Measurements from ENCODE around the gene MYO5B.

The MYO5B gene

DNA sequence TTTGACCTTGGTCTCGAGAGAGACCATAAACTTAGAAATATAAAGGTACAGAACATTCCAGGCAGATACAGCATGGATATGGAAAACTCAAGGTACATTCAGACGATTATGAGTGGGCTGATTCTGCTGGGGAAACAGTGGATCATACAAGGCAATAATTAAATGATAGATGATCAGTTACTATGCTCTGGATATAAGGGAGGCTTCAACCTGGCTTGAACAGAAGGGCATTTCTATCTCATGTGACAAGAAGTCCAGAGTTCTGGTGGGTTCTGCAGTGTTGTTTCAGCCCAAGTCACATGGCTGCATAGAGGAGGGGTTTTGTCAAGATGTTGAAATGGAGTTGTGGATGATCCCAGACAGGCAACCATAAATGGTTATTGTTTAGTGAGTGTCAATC is 23.5 kb downstream of the MYO5B start:
- TF ChIP-seq, protein P1, sequence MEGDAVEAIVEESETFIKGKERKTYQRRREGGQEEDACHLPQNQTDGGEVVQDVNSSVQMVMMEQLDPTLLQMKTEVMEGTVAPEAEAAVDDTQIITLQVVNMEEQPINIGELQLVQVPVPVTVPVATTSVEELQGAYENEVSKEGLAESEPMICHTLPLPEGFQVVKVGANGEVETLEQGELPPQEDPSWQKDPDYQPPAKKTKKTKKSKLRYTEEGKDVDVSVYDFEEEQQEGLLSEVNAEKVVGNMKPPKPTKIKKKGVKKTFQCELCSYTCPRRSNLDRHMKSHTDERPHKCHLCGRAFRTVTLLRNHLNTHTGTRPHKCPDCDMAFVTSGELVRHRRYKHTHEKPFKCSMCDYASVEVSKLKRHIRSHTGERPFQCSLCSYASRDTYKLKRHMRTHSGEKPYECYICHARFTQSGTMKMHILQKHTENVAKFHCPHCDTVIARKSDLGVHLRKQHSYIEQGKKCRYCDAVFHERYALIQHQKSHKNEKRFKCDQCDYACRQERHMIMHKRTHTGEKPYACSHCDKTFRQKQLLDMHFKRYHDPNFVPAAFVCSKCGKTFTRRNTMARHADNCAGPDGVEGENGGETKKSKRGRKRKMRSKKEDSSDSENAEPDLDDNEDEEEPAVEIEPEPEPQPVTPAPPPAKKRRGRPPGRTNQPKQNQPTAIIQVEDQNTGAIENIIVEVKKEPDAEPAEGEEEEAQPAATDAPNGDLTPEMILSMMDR (conservative IDR thresholded peaks at IDR 0.05): no peak

DNA sequence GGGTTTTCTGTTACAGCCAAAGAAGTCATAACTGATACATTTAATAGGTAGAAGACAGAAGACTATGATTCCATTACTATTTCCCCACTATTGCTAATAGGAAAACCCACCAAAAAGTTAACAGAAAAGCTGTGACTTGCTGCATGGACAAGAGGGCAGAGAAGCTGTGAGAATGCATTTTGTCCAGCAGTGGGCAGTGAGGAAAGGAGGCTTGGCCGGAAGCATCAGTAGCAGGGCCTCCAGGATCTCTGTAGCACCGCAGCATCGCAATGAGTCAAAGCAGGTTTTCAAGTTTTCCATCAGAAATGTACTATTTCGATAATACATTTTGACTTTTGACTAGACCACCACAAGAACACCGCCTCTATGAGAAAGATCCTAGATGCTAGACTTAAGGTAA is 24.9 kb downstream of the MYO5B start:
- TF ChIP-seq, protein P1 (conservative IDR thresholded peaks at IDR 0.05): no peak
- H3K27ac ChIP-seq: no peak overlapping the region

More for the DNA sequence above, 23.5 kb downstream of the MYO5B start:
- no peak overlapping the region for H3K27ac ChIP-seq

DNA sequence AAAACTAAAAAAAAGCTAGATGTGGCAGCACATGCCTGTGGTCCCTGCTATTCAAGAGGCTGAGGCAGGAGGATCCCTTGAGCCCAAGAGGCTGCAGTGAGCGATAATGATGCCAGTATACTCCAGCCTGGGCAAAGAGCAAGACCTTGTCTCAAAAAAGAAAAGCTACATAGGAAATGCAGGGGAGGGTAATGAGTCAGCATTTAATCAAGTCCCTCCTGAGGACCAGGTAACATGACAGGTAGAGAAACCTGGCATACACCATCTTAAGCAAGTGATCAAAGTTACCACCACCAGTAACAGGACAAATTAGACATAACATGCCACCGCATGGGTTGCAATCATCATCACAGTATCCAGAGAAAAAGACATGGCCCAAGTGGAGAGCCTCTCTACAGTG is 25.8 kb downstream of the MYO5B start:
- H3K27ac ChIP-seq: no peak overlapping the region
- TF ChIP-seq, protein P1 (conservative IDR thresholded peaks at IDR 0.05): no peak

DNA sequence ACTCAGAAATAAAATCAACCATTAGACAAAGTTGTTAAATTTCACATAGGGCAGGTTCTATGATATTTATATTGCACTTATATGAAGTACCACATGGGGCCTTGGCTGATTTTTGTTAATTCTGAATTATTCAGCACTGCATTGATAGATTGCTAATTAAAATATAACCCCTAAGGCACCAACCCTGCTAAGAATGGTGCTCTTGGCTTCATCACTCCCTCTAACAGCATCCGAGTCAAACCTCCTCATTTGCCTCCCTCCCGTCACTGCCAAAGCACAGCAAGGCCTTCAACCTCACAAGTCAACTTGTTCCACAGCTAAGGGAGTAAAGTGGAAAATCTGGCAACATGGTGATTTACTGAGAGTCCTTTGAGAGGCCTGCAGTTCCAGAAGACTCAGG is 27.0 kb downstream of the MYO5B start:
- no peak overlapping the region for H3K27ac ChIP-seq
- TF ChIP-seq, protein P1 (conservative IDR thresholded peaks at IDR 0.05): no peak

DNA sequence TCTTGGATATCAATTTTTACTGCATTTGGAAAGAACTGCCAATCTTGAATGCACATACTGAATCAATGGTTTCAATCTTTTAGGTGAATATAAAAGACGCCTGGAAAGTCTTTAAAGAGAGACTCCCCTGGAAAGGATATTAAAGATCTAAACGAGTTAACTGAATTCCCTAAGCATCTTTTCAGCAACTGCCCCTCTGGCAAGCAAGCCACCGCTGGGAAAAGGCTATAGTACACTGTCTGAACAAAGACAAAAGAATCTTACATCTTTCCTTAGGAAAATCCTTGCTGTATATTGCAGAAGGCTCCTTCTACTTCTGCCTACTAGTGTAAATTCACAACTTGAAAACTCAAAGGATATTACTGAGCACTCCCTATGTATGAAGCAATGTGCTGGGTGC is 28.0 kb downstream of the MYO5B start:
- TF ChIP-seq, protein P1 (conservative IDR thresholded peaks at IDR 0.05): no peak

DNA sequence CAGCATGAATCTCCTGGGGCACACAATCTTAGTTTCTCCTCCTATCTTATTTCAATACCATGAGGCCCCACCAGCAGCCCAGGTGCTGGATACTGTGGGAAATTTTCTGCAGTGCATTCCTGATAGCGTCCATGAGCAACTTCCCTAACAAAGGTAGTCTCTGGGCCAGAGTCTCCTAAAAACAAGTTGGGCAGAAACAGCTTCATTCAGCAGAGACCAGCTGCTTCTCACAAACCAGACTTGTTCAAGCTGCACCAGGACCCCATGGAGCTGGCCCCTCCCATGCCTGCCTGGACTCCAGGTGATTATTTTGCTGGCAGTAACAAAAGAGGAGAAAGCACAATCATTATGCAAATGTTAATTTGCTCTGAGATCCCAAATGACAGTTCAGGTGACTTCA is 31.4 kb downstream of the MYO5B start:
- TF ChIP-seq, protein P1 (conservative IDR thresholded peaks at IDR 0.05): no peak
- peak overlapping the region; percentile 96 for H3K27ac ChIP-seq

More for the DNA sequence above, 28.0 kb downstream of the MYO5B start:
- no peak overlapping the region for H3K27ac ChIP-seq

DNA sequence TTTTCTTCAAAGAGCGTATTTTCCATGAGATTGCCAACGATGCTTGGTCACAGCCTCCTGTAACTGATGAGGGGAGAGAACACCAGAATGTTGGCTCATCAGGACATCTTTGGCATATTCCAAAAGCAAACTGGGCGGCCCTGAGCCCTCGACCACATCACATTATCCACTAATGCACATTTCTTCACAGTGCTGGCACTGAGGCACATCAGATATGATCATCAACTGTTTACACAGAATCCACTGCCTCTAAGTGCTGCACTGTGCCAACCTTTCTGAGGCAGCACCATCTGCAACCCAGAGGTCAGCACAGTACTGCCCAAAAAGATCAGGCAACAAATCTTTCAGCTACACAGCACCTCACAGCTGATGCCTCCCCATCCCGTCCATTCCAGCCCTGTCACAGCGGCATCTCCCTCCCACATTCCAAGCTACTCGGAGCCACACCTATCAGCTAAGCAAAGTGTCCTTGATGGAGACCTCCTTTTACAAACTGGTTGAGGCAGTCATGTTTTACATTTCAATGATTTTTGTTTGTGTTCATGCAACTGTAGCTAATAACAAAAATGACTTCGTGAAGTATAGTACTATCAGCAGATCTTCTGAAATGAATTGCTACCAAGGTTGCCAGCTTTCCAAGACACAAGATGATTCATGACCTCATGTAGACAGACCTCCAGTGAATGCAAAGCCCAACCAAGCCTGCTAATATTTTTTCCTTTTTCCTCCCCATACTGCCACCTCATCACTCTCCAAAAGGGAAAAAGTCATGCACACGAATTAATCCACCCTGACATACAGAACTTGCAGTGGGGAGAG is 32.3 kb downstream of the MYO5B start:
- H3K27ac ChIP-seq: peak overlapping the region; percentile 96
- TF ChIP-seq, protein P1 (conservative IDR thresholded peaks at IDR 0.05): no peak

Data from VCaP (cell line).